WI38 (cell line): Measurements from ENCODE around the gene UBE2E3.

Experiments
- H3K4me3 ChIP-seq: 2 replicates; pipeline ENCODE4 v1.5.1; 2011; ENCODE audit warnings: low read depth, mild to moderate bottlenecking, control low read depth, low read length
- TF ChIP-seq, protein P1 (sequence below): IDR thresholded peaks from 2 replicates; pipeline ENCODE4 v1.5.1; 2012; ENCODE audit warnings: low read depth, mild to moderate bottlenecking, control low read depth, low read length

The UBE2E3 gene

GRCh38 chr2:181004647-181005325 lies 24.4 kb downstream of the UBE2E3 start:
- TF ChIP-seq, protein P1, sequence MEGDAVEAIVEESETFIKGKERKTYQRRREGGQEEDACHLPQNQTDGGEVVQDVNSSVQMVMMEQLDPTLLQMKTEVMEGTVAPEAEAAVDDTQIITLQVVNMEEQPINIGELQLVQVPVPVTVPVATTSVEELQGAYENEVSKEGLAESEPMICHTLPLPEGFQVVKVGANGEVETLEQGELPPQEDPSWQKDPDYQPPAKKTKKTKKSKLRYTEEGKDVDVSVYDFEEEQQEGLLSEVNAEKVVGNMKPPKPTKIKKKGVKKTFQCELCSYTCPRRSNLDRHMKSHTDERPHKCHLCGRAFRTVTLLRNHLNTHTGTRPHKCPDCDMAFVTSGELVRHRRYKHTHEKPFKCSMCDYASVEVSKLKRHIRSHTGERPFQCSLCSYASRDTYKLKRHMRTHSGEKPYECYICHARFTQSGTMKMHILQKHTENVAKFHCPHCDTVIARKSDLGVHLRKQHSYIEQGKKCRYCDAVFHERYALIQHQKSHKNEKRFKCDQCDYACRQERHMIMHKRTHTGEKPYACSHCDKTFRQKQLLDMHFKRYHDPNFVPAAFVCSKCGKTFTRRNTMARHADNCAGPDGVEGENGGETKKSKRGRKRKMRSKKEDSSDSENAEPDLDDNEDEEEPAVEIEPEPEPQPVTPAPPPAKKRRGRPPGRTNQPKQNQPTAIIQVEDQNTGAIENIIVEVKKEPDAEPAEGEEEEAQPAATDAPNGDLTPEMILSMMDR, result no peak
- H3K4me3 ChIP-seq, result no peak overlapping the region

- TF ChIP-seq, protein P1, result no peak
- H3K4me3 ChIP-seq, result no peak overlapping the region
These were observed 24.9 kb downstream of the UBE2E3 start for GRCh38 chr2:181005326-181005655.

DNA sequence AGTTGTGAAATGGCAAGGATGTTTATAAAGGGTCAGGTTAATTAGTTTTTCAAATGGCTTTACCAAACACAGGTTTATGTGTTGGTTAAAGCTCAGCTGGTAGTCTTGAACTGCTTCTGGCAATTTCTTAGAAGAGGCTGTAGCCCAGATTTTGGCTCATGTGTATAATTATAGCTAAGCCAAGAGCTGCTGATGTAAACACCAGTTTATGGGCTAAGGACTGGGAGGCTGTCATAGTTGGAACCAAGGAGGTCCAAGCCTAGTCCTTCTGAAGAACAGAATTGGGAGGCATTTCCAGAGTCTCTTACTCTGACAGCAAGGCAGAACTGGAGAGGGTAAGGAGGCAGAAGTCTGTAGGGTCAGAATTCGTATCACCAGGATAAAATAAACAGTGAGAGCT lies 25.4 kb downstream of the UBE2E3 start:
- TF ChIP-seq, protein P1, result no peak
- no peak overlapping the region for H3K4me3 ChIP-seq

- no peak overlapping the region for H3K4me3 ChIP-seq
- TF ChIP-seq, protein P1, result no peak
These were observed 26.9 kb downstream of the UBE2E3 start for GRCh38 chr2:181007086-181007837.

GRCh38 chr2:181008407-181008806 lies 28.0 kb downstream of the UBE2E3 start:
- no peak overlapping the region for H3K4me3 ChIP-seq
- TF ChIP-seq, protein P1, result no peak

DNA sequence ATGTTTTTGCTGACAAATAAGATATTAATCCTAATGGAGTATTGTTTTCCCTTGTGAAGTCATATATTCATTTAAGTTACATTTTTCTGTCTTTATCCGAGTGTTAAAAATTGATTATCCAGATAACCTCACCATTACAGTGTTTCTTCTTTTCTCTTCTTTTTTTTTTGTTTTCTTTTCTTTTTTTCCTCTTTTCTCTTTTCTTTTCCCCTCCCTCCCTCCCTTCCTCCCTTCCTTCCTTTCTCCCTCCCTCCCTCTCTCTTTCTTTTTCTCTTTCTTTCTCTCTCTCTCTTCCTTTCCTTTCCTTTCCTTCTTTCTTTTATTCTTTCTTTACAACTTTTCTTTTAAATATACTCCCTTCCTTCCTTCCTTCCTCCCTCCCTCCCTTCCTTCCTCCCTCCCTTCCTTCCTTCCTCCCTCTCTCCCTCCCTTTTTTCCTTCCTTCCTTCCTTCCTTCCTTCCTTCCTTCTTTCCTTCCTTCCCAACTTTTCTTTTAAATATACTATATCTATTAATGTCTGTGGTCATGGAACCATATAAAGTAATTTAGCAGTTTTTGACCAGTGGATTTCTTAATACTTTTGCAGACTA lies 40.9 kb downstream of the UBE2E3 start:
- H3K4me3 ChIP-seq, result no peak overlapping the region
- TF ChIP-seq, protein P1, result no peak

DNA sequence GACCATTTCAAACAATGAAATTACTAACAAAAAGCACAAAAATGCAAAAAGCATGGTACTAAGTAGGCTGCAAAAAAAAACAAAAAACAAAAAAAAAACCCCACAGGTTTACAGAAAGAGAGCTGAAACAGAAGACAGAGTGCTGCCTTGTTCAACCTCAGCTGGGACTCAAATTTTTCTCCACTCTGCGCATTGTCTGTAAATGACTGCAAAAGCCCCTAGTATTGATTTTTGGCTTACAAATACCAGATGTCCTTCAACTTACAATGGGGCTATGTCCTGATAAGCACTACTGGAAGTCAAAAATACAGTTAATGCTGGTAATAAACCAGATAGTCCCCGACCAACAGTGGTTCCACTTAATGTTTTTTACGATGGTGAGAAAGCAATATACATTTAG lies 42.2 kb downstream of the UBE2E3 start:
- TF ChIP-seq, protein P1, result no peak

More for the DNA sequence above, 42.2 kb downstream of the UBE2E3 start:
- no peak overlapping the region for H3K4me3 ChIP-seq
